ENCODE measurements around the gene RCBTB2. TPM values are rescaled to one million over a fixed set of nuclear protein-coding genes. Genes with fewer than 3 reads are reported as not detected.
A peak's percentile ranks its signal among the peaks of the same experiment; 100 is the strongest.
"Not testable (repeated sequence)": the region's sequence is repeated elsewhere in the genome, so short reads cannot be mapped to it uniquely, and the experiment has no call there.

RCBTB2 gene
- polyA plus RNA-seq, 1 experiment, result 9.5 TPM

GRCh38 chr13:48456546-48456945 lies 76.3 kb downstream of the RCBTB2 start:
- H3K27me3 ChIP-seq (ENCODE audit: control insufficient read depth, insufficient read depth, low read length), result no peaks in the 10 kb centered on the region
- TF ChIP-seq, protein P1, sequence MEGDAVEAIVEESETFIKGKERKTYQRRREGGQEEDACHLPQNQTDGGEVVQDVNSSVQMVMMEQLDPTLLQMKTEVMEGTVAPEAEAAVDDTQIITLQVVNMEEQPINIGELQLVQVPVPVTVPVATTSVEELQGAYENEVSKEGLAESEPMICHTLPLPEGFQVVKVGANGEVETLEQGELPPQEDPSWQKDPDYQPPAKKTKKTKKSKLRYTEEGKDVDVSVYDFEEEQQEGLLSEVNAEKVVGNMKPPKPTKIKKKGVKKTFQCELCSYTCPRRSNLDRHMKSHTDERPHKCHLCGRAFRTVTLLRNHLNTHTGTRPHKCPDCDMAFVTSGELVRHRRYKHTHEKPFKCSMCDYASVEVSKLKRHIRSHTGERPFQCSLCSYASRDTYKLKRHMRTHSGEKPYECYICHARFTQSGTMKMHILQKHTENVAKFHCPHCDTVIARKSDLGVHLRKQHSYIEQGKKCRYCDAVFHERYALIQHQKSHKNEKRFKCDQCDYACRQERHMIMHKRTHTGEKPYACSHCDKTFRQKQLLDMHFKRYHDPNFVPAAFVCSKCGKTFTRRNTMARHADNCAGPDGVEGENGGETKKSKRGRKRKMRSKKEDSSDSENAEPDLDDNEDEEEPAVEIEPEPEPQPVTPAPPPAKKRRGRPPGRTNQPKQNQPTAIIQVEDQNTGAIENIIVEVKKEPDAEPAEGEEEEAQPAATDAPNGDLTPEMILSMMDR (IDR thresholded peaks at IDR 0.05; ENCODE audit: insufficient read depth, low read depth, low read length), result no peak
- no peak for DNase-seq (ENCODE audit: low read depth)
- peaks cover 15% of the 10 kb centered on the region for H3K36me3 ChIP-seq (ENCODE audit: control insufficient read depth, insufficient read depth, low read length)
- ChIA-PET CTCF (no interaction called here), POLR2A (no interaction called here)
- no peak overlapping the region for H3K4me3 ChIP-seq (ENCODE audit: low read depth, low read length)

GRCh38 chr13:48451196-48451595 lies 81.7 kb downstream of the RCBTB2 start:
- POLR2A ChIA-PET, result interaction anchor here (0.6 to 0.7 kb wide), 2 partner anchors 51 to 143 kb away, joined by 3 to 9 read pairs; no protein-coding TSS in a partner anchor
- not testable (repeated sequence) for H3K27me3 ChIP-seq (ENCODE audit: control insufficient read depth, insufficient read depth, low read length); H3K36me3 ChIP-seq (ENCODE audit: control insufficient read depth, insufficient read depth, low read length); H3K4me3 ChIP-seq (ENCODE audit: low read depth, low read length)
- CTCF ChIA-PET, result interaction anchor here (1.4 kb wide), 1 partner anchor 123 kb away, joined by 3 read pairs; no protein-coding TSS in a partner anchor
- peak; percentile 54 for DNase-seq (ENCODE audit: low read depth)

GRCh38 chr13:48449656-48450055 lies 83.2 kb downstream of the RCBTB2 start:
- H3K4me3 ChIP-seq (ENCODE audit: low read depth, low read length), result no peak overlapping the region
- TF ChIP-seq, protein P1 (IDR thresholded peaks at IDR 0.05; ENCODE audit: insufficient read depth, low read depth, low read length), result no peak
- peak; percentile 77 for DNase-seq (ENCODE audit: low read depth)
- ChIA-PET POLR2A (no interaction called here), CTCF (no interaction called here)
- H3K27me3 ChIP-seq (ENCODE audit: control insufficient read depth, insufficient read depth, low read length), result no peaks in the 10 kb centered on the region
- H3K36me3 ChIP-seq (ENCODE audit: control insufficient read depth, insufficient read depth, low read length), result no peaks in the 10 kb centered on the region

DNA sequence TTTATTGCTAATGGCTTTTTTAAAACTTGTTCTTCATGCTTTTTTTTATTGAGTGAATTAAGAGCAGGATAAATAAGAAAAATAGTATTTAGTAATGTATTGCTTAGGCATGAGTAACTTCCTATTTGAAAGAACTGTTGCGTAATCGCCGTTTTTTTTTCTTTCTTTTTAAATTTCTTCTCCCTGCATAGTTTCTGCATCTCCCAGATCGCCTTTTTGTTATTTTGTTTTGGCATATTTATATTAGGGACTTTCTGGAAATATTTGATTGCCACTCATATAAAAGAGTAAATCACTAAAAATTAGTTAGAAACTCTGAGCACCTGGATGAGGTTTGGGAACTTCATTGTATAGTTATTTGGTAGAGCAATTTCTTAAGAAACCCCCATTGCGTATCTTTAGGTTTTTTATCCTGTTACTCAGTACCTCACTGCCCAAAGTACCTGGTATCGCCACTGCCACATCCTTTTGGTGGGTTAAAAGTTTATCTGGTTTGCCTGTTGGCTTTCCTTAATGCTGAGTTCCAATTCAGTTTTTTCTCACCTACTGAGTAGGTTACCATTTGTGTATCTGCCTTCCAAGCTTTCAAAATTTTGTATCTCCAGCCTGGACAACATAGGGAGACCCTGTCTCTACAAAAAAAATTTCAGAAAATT lies 83.8 kb downstream of the RCBTB2 start:
- TF ChIP-seq, protein P1 (IDR thresholded peaks at IDR 0.05; ENCODE audit: insufficient read depth, low read depth, low read length), result no peak
- POLR2A ChIA-PET, result no interaction called here
- CTCF ChIA-PET, result interaction anchor here (0.6 kb wide), 1 partner anchor 28 kb away, joined by 3 read pairs; no protein-coding TSS in a partner anchor
- H3K4me3 ChIP-seq (ENCODE audit: low read depth, low read length), result no peak overlapping the region
- no peaks in the 10 kb centered on the region for H3K27me3 ChIP-seq (ENCODE audit: control insufficient read depth, insufficient read depth, low read length)
- peak; percentile 44 for DNase-seq (ENCODE audit: low read depth)
- no peaks in the 10 kb centered on the region for H3K36me3 ChIP-seq (ENCODE audit: control insufficient read depth, insufficient read depth, low read length)

DNA sequence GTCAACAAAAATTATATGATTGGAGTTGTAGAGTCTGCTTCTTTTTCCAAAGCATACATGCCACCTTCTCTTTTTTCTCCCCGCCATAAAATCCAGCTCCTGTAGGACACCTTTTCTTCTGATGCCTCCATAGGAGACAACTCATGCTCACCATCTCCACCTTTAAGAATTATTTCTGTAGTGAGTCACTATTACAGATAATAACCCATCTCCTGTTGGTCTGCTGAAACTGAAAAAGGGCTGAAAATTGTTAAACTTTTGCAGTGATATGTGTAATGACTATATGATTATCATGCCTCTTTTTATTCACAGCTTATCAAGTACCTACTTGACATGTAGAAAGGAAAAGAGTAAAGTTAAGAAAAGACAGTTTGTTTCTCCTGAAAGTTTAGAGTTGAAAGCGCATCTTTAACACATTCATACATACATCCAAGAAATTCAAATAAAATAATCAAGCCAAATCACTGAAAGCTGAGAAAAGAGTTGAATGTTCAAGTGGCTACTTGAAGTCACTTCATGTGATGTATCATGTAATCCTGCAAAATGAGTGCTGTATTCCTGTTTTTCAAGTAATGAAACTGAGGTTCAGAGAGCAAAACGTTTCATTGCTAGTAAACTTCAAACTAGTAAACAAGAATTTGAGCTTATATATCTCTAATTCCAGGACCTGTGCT lies 84.5 kb downstream of the RCBTB2 start:
- Histone ChIP-seq H3K36me3 (ENCODE audit: control insufficient read depth, insufficient read depth, low read length) (no peaks in the 10 kb centered on the region), H3K4me3 (ENCODE audit: low read depth, low read length) (no peak overlapping the region), H3K27me3 (ENCODE audit: control insufficient read depth, insufficient read depth, low read length) (no peaks in the 10 kb centered on the region)
- POLR2A ChIA-PET, result no interaction called here
- CTCF ChIA-PET, result interaction anchor here (0.6 kb wide), 1 partner anchor 29 kb away, joined by 3 read pairs; no protein-coding TSS in a partner anchor
- DNase-seq (ENCODE audit: low read depth), result peak; percentile 24
- TF ChIP-seq, protein P1 (IDR thresholded peaks at IDR 0.05; ENCODE audit: insufficient read depth, low read depth, low read length), result no peak
